GM12801 (cell line): Measurements from ENCODE around the gene MNX1.

Experiments used
- TF ChIP-seq, protein P1 (sequence below): IDR thresholded peaks from one replicate; pipeline ENCODE4 v1.5.1; 2011; ENCODE audit warnings: control low read depth; ENCODE audit not compliant: insufficient read length; ENCODE audit errors: extremely low read depth

Gene MNX1

GRCh38 chr7:157041004-157041403 lies 30.5 kb upstream of the MNX1 start:
- TF ChIP-seq, protein P1, sequence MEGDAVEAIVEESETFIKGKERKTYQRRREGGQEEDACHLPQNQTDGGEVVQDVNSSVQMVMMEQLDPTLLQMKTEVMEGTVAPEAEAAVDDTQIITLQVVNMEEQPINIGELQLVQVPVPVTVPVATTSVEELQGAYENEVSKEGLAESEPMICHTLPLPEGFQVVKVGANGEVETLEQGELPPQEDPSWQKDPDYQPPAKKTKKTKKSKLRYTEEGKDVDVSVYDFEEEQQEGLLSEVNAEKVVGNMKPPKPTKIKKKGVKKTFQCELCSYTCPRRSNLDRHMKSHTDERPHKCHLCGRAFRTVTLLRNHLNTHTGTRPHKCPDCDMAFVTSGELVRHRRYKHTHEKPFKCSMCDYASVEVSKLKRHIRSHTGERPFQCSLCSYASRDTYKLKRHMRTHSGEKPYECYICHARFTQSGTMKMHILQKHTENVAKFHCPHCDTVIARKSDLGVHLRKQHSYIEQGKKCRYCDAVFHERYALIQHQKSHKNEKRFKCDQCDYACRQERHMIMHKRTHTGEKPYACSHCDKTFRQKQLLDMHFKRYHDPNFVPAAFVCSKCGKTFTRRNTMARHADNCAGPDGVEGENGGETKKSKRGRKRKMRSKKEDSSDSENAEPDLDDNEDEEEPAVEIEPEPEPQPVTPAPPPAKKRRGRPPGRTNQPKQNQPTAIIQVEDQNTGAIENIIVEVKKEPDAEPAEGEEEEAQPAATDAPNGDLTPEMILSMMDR: no peak

GRCh38 chr7:157037635-157038034 lies 27.2 kb upstream of the MNX1 start:
- TF ChIP-seq, protein P1: no peak

DNA sequence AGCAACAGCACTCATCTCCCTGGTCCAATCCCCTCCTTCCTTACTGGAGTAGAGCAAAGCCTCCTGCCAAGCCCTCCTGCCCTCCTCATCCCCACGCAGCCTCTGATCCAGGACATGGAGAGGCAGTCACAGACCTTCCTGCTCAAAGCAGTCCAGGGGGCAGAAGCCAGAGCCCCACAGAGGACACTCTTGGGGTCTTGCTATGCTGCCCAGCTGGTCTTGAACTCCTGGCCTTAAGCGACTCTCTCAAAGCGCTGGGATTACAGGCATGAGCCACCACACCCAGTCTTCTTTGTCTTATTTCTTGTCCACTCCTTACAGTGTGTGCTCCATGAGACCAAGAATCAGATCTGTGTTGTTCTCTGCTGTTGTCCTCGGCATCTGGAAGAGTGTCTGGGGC lies 26.6 kb upstream of the MNX1 start:
- TF ChIP-seq, protein P1: no peak

DNA sequence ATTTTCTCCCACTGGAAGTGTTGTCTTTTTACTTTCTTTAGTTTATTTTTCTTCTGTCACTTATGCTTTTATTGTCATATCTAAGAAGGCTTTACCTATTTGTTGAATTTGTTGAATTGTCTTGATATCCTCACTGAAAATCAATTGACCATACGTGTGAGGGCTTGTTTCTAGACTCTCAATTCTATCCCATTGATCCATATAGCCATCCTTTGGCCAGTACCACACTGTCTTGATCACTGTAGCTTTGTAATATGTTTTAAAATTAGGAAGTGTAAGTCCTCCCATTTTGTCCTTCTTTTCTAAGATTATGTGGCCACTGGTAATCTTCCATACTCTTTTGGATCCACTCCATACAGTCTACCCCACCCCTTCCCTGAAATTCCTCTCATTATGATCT lies 25.5 kb upstream of the MNX1 start:
- TF ChIP-seq, protein P1: no peak

DNA sequence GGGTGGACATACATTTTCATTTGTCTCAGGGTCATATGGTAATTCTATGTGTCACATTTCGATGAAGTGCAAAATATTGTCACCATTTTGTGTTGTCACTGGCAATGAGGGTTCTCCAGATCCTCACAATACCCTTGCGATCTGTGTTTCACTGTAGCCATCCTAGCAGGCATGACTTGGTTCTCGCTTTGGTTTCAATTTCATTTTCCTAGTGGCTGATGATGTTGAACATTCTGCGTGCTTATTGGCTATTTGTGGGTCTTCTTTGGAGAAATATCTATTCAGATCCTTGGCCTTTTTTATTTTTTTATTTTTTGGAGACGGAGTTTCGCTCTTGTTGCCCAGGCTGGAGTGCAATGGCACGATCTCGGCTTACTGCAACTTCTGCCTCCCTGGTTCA lies 24.8 kb upstream of the MNX1 start:
- TF ChIP-seq, protein P1: no peak

GRCh38 chr7:157033483-157034473 lies 23.3 kb upstream of the MNX1 start:
- TF ChIP-seq, protein P1: no peak

GRCh38 chr7:157032644-157033482 lies 22.4 kb upstream of the MNX1 start:
- TF ChIP-seq, protein P1: no peak
